ENCODE measurements around the gene APMAP.
"Not testable (repeated sequence)": the region's sequence is repeated elsewhere in the genome, so short reads cannot be mapped to it uniquely, and the experiment has no call there.

APMAP gene

GRCh38 chr20:24942679-24943078 is 49.9 kb downstream of the APMAP start:
- Histone ChIP-seq H3K36me3 (ENCODE audit: insufficient read depth, low read length) (no peaks in the 10 kb centered on the region), H3K27ac (ENCODE audit: low read depth, low read length) (no peak overlapping the region), H3K9ac (ENCODE audit: low read length) (no peak overlapping the region), H3K27me3 (ENCODE audit: control insufficient read depth in 1 of 2, insufficient read depth in 2 of 2, low read length in 2 of 2) (no peaks in the 10 kb centered on the region), H3K9me3 (ENCODE audit: low read length) (no peaks in the 10 kb centered on the region), H3K4me3 (ENCODE audit: low read depth in 1 of 2, low read length in 2 of 2) (no peak overlapping the region), H3K4me1 (ENCODE audit: insufficient read depth, low read length) (no peaks in the 10 kb centered on the region)

- Histone ChIP-seq H3K9me3 (ENCODE audit: low read length) (no peaks in the 10 kb centered on the region), H3K4me3 (ENCODE audit: low read depth in 1 of 2, low read length in 2 of 2) (no peak overlapping the region), H3K27me3 (ENCODE audit: control insufficient read depth in 1 of 2, insufficient read depth in 2 of 2, low read length in 2 of 2) (no peaks in the 10 kb centered on the region), H3K27ac (ENCODE audit: low read depth, low read length) (no peak overlapping the region), H3K36me3 (ENCODE audit: insufficient read depth, low read length) (no peaks in the 10 kb centered on the region), H3K4me1 (ENCODE audit: insufficient read depth, low read length) (no peaks in the 10 kb centered on the region), H3K9ac (ENCODE audit: low read length) (no peak overlapping the region)
Observed at GRCh38 chr20:24939036-24939435, 53.5 kb downstream of the APMAP start.

GRCh38 chr20:24938498-24938897 is 54.1 kb downstream of the APMAP start:
- no peaks in the 10 kb centered on the region for H3K9me3 ChIP-seq (ENCODE audit: low read length)
- no peak overlapping the region for H3K27ac ChIP-seq (ENCODE audit: low read depth, low read length)
- H3K4me1 ChIP-seq (ENCODE audit: insufficient read depth, low read length) = no peaks in the 10 kb centered on the region
- H3K36me3 ChIP-seq (ENCODE audit: insufficient read depth, low read length) = no peaks in the 10 kb centered on the region
- H3K27me3 ChIP-seq (ENCODE audit: control insufficient read depth in 1 of 2, insufficient read depth in 2 of 2, low read length in 2 of 2) = no peaks in the 10 kb centered on the region
- no peak overlapping the region for H3K4me3 ChIP-seq (ENCODE audit: low read depth in 1 of 2, low read length in 2 of 2)
- no peak overlapping the region for H3K9ac ChIP-seq (ENCODE audit: low read length)

- Histone ChIP-seq H3K9me3 (ENCODE audit: low read length) (no peaks in the 10 kb centered on the region), H3K9ac (ENCODE audit: low read length) (no peak overlapping the region), H3K36me3 (ENCODE audit: insufficient read depth, low read length) (no peaks in the 10 kb centered on the region), H3K4me3 (ENCODE audit: low read depth in 1 of 2, low read length in 2 of 2) (no peak overlapping the region), H3K4me1 (ENCODE audit: insufficient read depth, low read length) (no peaks in the 10 kb centered on the region), H3K27me3 (ENCODE audit: control insufficient read depth in 1 of 2, insufficient read depth in 2 of 2, low read length in 2 of 2) (no peaks in the 10 kb centered on the region), H3K27ac (ENCODE audit: low read depth, low read length) (no peak overlapping the region)
Observed at GRCh38 chr20:24937579-24937978, 55.0 kb downstream of the APMAP start.

DNA sequence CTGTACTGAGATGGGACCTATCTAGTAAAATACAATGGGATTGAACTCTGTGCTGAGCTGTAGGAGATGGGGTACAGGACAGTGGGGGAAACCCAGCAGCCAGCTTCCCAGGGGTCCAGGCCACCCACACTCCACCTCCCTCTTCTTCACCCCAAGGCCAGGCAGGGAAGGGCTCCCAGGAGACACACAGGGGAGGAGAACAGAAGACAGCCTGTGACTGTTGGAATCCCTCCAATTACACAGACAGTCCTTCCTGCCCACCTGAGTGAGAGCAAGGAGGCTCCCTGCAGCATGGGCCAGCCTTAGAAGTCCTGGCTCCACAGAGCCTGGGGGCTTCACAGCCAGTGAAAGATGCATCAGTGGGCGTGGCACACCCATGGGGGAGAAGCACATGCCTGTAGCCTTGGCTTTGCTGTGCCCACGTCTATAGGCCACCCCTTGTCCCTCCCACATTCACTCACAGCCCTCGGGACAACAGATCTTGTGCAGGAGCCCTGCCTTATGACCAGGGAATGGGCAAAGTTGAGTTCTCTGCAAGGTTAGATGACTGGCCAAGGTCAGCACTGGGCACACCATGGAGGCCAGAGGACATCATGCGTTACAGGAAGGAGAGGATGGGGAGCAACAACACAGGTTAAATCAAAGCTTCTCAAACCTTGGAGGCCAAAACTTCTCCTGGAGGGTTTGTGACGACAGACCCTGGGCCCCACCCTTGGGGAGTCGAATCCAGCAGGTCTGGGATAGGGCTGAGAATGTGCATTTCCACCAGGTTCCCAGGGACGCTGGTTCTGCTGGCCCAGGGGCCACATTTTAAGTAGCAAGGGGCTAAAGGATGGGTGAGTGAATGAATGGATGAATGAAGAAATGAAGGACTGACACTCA is 55.8 kb downstream of the APMAP start:
- H3K9ac ChIP-seq (ENCODE audit: low read length) = no peak overlapping the region
- H3K27me3 ChIP-seq (ENCODE audit: control insufficient read depth in 1 of 2, insufficient read depth in 2 of 2, low read length in 2 of 2) = no peaks in the 10 kb centered on the region
- no peak overlapping the region for H3K27ac ChIP-seq (ENCODE audit: low read depth, low read length)
- H3K9me3 ChIP-seq (ENCODE audit: low read length) = no peaks in the 10 kb centered on the region
- no peaks in the 10 kb centered on the region for H3K36me3 ChIP-seq (ENCODE audit: insufficient read depth, low read length)
- H3K4me1 ChIP-seq (ENCODE audit: insufficient read depth, low read length) = no peaks in the 10 kb centered on the region
- H3K4me3 ChIP-seq (ENCODE audit: low read depth in 1 of 2, low read length in 2 of 2) = no peak overlapping the region

GRCh38 chr20:24935766-24936525 is 56.6 kb downstream of the APMAP start:
- H3K27ac ChIP-seq (ENCODE audit: low read depth, low read length) = no peak overlapping the region
- no peaks in the 10 kb centered on the region for H3K27me3 ChIP-seq (ENCODE audit: control insufficient read depth in 1 of 2, insufficient read depth in 2 of 2, low read length in 2 of 2)
- no peak overlapping the region for H3K4me3 ChIP-seq (ENCODE audit: low read depth in 1 of 2, low read length in 2 of 2)
- H3K4me1 ChIP-seq (ENCODE audit: insufficient read depth, low read length) = no peaks in the 10 kb centered on the region
- no peaks in the 10 kb centered on the region for H3K9me3 ChIP-seq (ENCODE audit: low read length)
- no peaks in the 10 kb centered on the region for H3K36me3 ChIP-seq (ENCODE audit: insufficient read depth, low read length)
- no peak overlapping the region for H3K9ac ChIP-seq (ENCODE audit: low read length)

- Histone ChIP-seq H3K9me3 (ENCODE audit: low read length) (no peaks in the 10 kb centered on the region), H3K27me3 (ENCODE audit: control insufficient read depth in 1 of 2, insufficient read depth in 2 of 2, low read length in 2 of 2) (no peaks in the 10 kb centered on the region), H3K9ac (ENCODE audit: low read length) (no peak overlapping the region), H3K36me3 (ENCODE audit: insufficient read depth, low read length) (no peaks in the 10 kb centered on the region), H3K4me1 (ENCODE audit: insufficient read depth, low read length) (no peaks in the 10 kb centered on the region), H3K4me3 (ENCODE audit: low read depth in 1 of 2, low read length in 2 of 2) (no peak overlapping the region), H3K27ac (ENCODE audit: low read depth, low read length) (no peak overlapping the region)
Observed at GRCh38 chr20:24935140-24935539, 57.4 kb downstream of the APMAP start.

GRCh38 chr20:24934716-24935115 is 57.8 kb downstream of the APMAP start:
- H3K27ac ChIP-seq (ENCODE audit: low read depth, low read length) = no peak overlapping the region
- no peaks in the 10 kb centered on the region for H3K9me3 ChIP-seq (ENCODE audit: low read length)
- H3K4me1 ChIP-seq (ENCODE audit: insufficient read depth, low read length) = no peaks in the 10 kb centered on the region
- no peak overlapping the region for H3K9ac ChIP-seq (ENCODE audit: low read length)
- H3K4me3 ChIP-seq (ENCODE audit: low read depth in 1 of 2, low read length in 2 of 2) = no peak overlapping the region
- H3K36me3 ChIP-seq (ENCODE audit: insufficient read depth, low read length) = no peaks in the 10 kb centered on the region
- H3K27me3 ChIP-seq (ENCODE audit: control insufficient read depth in 1 of 2, insufficient read depth in 2 of 2, low read length in 2 of 2) = no peaks in the 10 kb centered on the region

GRCh38 chr20:24934101-24934661 is 58.4 kb downstream of the APMAP start:
- Histone ChIP-seq H3K4me1 (ENCODE audit: insufficient read depth, low read length) (no peaks in the 10 kb centered on the region), H3K36me3 (ENCODE audit: insufficient read depth, low read length) (no peaks in the 10 kb centered on the region), H3K27ac (ENCODE audit: low read depth, low read length) (no peak overlapping the region), H3K9ac (ENCODE audit: low read length) (no peak overlapping the region), H3K9me3 (ENCODE audit: low read length) (no peaks in the 10 kb centered on the region), H3K4me3 (ENCODE audit: low read depth in 1 of 2, low read length in 2 of 2) (no peak overlapping the region), H3K27me3 (ENCODE audit: control insufficient read depth in 1 of 2, insufficient read depth in 2 of 2, low read length in 2 of 2) (no peaks in the 10 kb centered on the region)

DNA sequence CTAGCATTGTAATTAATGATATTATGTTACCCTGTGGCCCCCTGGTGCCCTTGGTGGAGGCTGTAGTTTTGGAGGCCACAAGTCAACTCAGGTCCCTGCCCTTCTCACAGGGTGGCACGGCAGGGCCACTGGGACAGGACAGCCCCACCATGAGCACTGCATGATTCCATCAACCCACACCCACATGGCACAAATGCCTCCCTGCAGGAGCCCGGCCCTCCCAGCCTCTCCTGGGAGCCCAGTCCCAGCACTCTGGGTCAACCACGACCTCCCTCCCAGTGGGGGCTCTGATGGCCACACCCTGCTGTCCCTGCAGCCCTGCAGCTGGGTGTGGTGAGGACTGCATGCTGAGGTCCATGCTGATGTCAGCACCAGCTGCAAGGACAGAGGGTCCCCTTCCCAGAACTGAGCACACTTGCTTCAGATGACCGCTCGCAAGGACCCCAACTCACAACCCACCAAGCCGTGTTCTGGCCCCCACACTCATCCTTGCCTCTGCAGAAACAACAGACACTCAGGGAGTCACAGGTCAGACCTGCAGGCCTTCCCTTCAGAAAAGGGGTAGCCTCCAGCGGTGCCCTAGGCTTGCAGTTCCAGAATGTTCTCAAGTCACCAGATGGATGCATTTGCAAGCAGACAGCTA is 59.2 kb downstream of the APMAP start:
- Histone ChIP-seq H3K9me3 (ENCODE audit: low read length) (no peaks in the 10 kb centered on the region), H3K27me3 (ENCODE audit: control insufficient read depth in 1 of 2, insufficient read depth in 2 of 2, low read length in 2 of 2) (no peaks in the 10 kb centered on the region), H3K4me3 (ENCODE audit: low read depth in 1 of 2, low read length in 2 of 2) (no peak overlapping the region), H3K27ac (ENCODE audit: low read depth, low read length) (no peak overlapping the region), H3K9ac (ENCODE audit: low read length) (no peak overlapping the region), H3K4me1 (ENCODE audit: insufficient read depth, low read length) (no peaks in the 10 kb centered on the region), H3K36me3 (ENCODE audit: insufficient read depth, low read length) (no peaks in the 10 kb centered on the region)

DNA sequence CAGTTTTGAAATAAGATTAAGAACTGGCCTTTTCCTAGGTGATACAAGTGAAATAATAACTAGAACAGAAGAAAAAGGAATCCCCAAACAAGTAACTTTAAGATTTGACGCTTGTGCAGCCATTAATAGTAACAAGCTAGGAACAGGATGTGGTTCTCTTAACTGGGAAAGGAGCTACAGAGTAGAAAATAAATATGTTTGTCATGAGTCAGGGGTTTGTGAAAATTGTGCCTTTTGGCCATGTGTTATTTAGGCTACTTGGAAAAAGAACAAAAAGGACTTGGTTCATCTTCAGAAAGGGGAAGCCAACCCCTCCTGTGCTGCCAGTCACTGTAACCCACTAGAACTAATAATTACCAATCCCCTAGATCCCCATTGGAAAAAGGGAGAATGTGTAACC is 60.7 kb downstream of the APMAP start:
- H3K9ac ChIP-seq (ENCODE audit: low read length); H3K27me3 ChIP-seq (ENCODE audit: control insufficient read depth in 1 of 2, insufficient read depth in 2 of 2, low read length in 2 of 2); H3K36me3 ChIP-seq (ENCODE audit: insufficient read depth, low read length); H3K4me3 ChIP-seq (ENCODE audit: low read depth in 1 of 2, low read length in 2 of 2); H3K27ac ChIP-seq (ENCODE audit: low read depth, low read length); H3K9me3 ChIP-seq (ENCODE audit: low read length); H3K4me1 ChIP-seq (ENCODE audit: insufficient read depth, low read length): not testable (repeated sequence)

Data from muscle layer of colon (tissue), 2 donors.